PC-3 (cell line): Measurements from ENCODE around the gene WDR45.

Experiments
- EZH2 ChIP-seq: fragments of 300-600 bp; sonication (generic); IDR thresholded peaks from one replicate; pipeline ENCODE4 v1.6.1; 2017; ENCODE audit warnings: antibody characterized with exemption, mild to moderate bottlenecking, low read length; ENCODE audit not compliant: unreplicated experiment
- TF ChIP-seq, protein P1 (sequence below): fragments of 300-600 bp; sonication (generic); conservative IDR thresholded peaks from 2 replicates; pipeline ENCODE4 v1.5.1; 2017; ENCODE audit warnings: antibody characterized with exemption, low read depth, mild to moderate bottlenecking, low read length

DNA sequence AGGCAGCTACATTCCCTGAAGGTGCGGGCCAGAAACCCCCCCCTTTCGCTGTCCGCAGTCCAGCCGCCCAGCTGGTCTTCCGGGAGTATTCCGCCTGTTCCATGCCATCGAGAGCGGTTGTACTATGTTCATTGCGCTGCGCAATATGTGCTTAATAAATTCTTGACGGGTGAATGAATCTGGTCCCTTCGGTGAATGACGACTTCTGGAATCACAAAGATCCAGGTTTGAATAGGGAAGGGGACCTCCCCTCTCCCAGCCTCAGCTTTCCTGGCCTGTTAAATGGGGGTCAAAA lies 35.8 kb downstream of the WDR45 start:
- TF ChIP-seq, protein P1, sequence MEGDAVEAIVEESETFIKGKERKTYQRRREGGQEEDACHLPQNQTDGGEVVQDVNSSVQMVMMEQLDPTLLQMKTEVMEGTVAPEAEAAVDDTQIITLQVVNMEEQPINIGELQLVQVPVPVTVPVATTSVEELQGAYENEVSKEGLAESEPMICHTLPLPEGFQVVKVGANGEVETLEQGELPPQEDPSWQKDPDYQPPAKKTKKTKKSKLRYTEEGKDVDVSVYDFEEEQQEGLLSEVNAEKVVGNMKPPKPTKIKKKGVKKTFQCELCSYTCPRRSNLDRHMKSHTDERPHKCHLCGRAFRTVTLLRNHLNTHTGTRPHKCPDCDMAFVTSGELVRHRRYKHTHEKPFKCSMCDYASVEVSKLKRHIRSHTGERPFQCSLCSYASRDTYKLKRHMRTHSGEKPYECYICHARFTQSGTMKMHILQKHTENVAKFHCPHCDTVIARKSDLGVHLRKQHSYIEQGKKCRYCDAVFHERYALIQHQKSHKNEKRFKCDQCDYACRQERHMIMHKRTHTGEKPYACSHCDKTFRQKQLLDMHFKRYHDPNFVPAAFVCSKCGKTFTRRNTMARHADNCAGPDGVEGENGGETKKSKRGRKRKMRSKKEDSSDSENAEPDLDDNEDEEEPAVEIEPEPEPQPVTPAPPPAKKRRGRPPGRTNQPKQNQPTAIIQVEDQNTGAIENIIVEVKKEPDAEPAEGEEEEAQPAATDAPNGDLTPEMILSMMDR, result no peak
- TF ChIP-seq EZH2, result no peak
